ENCODE measurements around the gene ECE1.
"Not testable (repeated sequence)": the region's sequence is repeated elsewhere in the genome, so short reads cannot be mapped to it uniquely, and the experiment has no call there.

The ECE1 gene

DNA sequence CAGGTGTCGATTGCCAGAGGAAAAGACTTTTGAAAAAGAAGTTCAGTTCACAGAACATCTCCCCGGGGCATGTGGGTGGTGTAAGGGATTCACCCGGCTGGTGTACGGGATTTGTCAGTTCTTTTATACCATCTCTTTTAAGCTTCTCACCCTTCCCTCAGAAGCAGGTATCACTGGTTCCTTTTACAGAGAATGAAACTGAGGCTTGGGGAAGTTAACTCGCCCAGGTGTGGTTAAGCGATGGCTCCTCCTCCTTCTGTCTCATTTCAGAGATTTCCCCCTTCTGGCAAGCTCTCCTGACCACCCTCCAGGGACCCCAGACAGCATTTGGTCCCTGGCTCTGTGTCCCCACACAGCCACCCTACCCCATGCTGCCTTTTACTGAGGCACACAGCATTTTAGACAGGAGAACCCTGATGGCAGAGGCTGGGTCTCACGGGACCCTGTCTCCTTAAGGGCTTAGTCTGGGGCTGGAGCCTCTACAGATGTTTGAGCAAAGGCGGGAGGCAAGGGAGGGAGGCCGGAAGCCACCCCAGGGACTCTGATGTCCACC is 2.8 kb upstream of the ECE1 start:
- DNase-seq (ENCODE audit: low spot score) = peak; percentile 71

DNA sequence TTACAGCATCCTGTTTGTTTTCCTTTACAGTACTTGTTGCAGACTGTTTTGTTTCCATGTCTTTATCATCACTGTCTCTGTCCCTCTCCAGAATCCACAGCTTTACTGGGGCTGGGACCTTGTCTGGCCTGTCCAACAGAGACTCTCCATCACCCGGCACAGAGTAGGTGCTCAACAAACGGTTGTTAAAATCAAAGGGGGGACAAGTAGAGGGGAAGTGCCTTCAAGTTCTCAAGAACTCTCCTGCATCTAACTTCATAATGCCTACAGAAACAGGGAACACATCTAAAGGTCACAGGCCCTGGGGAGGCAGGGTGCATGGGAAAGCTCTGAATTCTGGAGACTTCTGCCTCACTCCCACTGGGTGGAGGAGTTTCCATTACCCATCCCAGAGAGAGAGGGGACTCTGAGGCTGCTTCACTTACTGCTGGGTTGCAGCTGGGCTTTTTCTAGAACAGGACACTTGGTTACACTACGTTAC is 2.3 kb upstream of the ECE1 start:
- DNase-seq (ENCODE audit: low spot score) = no peak

DNA sequence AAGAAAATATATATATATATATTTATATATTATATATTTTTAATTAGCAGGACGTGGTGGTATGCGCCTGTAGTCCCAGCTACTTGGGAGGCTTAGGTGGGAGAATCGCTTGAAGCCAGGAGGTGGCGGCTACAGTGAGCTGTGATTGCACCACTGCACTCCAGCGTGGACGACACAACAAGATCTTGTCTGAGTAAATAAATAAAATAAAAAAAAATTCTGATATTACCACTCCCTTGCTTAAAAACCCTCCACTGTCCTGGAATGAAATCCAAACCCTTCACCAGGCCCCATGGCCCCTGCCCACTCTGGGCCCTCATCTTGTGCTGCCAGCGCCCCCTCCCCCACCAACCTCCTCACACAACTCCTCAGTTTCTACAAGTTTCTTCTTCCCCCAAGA is 1.7 kb upstream of the ECE1 start:
- no peak for DNase-seq (ENCODE audit: low spot score)

DNA sequence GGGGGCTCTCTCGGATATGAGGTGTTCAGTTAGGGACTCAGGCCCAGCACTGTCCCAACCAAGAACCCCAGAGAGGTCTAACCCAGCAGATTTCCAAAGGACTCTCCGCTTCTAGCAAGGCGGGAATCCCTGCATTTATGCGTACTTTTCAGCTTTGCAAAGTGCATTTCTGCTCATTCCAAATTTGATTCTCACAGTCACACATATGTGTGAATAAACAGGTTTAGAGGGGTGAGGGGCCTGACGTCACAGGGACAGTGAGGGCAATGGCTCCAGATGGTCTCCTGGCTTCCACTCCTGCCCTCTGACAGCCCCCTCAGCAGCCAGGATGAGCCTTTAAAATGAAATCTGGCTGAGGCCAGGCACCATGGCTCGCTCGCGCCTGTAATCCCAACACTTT is 921 bp upstream of the ECE1 start:
- DNase-seq (ENCODE audit: low spot score) = no peak

DNA sequence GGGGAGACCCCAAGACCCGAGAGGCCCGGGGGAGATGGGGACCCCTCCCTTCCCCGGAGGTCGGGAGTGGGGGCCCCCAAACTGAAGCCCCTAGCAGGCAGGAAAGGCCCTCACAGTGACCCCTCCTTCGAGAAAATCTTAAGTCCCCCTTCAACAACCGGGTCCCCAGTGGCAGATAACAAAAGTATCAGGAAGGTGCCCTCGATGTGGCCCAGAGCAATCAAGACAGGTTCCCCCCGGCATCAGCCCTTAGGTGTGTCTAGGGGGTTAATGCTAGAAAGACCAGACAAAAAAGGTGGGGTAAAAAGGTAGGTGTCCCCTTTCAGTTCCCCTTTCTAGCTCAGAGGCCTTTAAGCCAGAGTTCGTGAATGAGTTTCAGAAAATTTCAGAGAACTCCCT is 282 bp upstream of the ECE1 start:
- DNase-seq (ENCODE audit: low spot score) = no peak

DNA sequence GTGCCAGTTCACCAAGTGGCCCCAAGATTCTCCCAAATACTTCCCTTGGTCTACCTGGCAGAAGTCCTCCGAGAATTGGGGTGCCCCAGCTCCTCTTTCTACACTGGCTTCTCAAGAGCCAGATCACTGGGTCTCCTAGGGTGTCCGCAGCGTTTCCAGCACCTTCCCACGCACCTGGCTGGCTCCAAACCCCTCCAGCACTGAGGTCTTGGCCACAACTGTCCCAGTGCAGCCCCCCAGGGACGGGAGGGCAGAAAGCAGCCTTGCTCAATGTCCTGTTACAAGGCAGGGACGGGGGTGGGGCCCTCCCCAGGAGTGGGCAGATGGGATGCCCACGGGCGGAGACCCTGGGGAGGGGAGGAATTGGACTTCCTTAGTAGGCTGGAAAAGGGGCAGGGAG is 1.1 kb downstream of the ECE1 start:
- no peak for DNase-seq (ENCODE audit: low spot score)

DNA sequence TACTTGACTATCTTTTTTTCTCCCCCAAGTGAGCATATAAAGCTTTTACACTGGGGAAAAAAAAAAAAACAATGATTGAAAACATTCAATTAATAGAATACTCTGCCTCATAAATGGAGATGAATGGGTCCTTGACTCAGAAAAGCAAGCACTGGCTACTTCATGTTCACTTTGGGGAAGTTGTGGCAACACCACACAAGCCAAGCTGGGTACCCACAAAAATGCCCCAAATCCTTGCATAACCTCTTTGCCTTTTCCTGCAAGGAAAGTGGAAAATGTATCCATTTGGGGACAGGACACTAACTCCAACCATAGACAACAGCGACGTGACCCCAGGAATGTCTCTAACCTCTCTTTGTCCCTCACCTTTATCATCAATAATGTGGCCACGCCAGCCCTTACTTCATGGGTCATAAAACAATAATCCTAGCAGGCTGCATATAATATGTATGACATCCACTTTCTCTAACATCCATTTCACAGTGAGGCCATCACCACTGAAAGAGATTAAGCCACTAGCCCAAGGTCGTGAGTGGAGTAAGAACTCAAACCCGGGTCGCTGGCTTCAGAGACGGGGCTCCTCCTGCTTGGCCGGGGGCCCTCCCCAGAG is 2.3 kb downstream of the ECE1 start:
- DNase-seq (ENCODE audit: low spot score) = no peak

DNA sequence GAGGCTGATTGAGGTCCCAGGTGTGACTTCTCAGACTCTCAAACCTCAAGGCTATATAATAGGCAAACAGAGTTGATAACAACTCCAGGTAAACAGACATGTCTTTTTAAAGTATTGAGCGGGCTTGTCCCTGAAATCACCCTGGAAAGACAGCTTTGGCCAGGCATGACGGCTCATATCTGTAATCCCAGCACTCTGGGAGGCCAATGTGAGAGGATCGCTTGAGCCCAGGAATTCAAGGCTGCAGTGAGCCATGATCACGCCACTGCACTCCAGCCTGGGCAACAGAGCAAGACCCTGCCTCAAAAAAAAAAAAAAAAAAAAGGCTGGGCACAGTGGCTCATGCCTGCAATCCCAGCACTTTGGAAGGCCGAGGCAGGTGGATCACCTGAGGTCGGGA is 4.9 kb downstream of the ECE1 start:
- not testable (repeated sequence) for DNase-seq (ENCODE audit: low spot score)

DNA sequence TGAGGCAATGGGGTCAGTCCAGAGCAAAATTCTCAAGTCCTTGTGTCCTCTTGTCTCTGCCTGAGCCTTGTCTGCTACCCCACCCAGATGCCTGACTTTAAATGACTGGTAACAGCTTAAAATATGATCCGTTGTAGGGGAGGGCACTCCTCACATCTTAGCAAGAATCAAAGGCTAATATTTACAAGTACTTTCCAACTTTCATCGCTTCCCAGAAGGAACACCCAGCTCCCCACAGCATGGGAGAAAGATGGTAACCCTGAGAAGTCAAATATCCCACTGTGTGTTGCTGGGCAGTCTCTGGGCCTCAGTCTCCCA is 5.2 kb downstream of the ECE1 start:
- no peak for DNase-seq (ENCODE audit: low spot score)

DNA sequence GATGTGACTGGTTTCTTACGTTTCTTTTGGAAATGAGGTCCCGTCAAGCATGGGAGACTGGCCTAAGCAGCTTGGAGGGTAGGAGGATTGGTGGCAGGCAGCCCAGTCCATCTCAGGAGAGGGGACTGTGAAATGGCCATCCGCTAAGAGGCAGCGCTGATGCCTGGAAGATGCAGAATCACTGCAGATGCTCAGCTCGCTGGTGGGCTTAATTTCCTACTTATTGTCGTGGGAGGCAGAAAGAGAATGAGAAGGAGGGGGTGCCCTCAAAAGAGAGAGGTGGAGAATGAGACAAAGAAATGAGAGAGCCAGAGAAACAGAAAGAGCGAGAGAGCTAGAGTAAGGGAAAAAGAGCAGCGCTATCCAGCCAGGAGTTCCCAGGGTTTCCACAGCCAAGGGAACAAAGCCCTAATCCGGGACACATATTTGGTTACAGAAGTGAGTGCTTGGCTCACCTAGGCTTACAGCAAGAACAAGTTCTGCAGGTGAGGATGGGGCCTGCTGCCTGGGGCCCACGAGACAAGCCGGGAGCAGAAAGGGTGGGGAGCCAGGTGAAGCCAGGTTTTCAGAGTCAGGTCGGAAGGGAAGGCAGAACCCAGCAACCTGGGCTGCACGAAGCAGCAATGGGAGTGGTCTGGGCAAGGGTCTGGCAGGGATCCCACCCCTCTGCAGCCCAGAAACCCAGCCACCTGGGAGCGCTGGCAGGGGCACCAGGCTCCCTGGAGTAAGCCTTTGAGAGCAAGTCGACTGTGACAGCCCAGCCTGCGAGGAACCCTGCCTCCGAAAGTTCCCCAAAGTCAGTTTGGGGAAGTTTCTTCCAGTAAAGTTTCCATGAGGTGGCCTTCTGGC is 5.8 kb downstream of the ECE1 start:
- DNase-seq (ENCODE audit: low spot score) = no peak

DNA sequence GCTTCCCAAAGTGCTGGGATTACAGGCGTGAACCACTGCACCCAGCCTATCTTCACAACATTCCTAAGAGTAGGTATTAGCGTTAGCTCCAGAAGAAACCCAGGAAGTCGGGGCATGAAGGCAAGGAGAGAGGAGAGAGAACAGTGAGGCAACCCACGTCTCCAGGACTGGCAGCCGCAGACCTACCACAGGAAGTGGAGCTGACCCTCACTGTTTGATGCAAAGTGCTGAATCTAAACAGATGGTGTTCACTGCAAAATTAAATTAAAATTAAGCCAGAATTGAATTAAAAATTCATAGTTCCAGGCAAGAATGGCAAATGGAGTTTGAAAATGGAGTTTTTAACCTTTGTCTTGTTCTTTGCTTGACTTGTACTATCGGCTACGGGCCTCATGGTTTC is 6.7 kb downstream of the ECE1 start:
- DNase-seq (ENCODE audit: low spot score) = no peak

DNA sequence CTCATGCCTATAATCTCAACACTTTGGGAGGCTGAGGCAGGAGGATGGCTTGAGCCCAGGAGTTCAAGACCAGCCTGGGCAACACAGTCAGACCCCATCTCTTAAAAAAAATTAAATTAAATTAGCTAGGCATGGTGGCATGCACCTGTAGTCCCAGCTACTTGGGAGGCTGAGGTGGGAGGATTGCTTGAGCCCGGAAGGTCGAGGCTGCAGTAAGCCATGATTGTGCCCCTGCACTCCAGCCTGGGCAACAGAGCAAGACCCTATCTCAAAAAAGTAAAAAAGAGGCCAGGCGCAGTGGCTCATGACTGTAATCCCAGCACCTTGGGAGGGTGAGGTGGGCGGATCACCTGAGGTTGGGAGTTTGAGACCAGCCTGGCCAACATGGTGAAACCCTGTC is 8.2 kb downstream of the ECE1 start:
- DNase-seq (ENCODE audit: low spot score) = not testable (repeated sequence)

DNA sequence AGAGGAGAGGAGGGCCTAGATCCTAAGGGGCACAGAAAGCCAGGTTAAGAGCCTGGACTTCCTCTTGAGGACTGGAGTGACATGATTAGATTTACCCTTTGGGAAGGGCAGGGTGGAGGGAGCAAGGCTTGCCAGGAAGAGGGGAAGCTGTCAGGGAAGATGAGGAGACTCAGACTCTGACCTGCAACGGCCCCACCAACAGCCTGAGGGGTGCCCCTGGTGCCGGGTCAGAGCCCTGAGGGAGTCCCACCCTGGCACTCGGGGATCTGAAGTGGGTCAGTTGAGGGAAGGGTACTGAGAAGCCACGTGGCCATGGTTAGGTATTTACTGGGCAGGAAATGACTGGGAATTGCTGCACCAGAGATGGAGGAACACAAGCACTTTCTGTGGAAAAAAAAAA is 9.8 kb downstream of the ECE1 start:
- no peak for DNase-seq (ENCODE audit: low spot score)

DNA sequence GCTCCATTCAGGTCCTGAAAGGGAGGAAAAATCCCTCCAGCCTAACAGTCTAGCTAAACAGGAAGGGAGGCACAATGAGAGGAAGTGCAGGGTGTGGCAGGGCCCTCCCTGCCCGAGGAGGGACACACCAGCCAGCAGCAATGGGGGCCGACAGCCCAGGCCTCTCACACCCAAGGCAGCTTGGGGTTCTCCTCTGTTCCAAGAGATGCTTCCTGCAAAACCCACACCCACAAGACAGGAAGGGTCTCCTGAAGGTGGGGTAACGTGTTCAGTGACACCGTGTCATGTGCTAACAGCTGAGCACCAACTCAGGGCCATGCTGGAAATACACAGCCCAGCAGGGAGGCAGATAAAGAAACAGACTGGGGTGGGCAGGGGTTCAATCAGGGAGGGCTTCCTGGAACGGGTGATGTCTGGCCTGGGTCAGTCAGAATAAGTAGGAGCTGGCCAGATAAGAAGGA is 10.2 kb downstream of the ECE1 start:
- DNase-seq (ENCODE audit: low spot score) = no peak

DNA sequence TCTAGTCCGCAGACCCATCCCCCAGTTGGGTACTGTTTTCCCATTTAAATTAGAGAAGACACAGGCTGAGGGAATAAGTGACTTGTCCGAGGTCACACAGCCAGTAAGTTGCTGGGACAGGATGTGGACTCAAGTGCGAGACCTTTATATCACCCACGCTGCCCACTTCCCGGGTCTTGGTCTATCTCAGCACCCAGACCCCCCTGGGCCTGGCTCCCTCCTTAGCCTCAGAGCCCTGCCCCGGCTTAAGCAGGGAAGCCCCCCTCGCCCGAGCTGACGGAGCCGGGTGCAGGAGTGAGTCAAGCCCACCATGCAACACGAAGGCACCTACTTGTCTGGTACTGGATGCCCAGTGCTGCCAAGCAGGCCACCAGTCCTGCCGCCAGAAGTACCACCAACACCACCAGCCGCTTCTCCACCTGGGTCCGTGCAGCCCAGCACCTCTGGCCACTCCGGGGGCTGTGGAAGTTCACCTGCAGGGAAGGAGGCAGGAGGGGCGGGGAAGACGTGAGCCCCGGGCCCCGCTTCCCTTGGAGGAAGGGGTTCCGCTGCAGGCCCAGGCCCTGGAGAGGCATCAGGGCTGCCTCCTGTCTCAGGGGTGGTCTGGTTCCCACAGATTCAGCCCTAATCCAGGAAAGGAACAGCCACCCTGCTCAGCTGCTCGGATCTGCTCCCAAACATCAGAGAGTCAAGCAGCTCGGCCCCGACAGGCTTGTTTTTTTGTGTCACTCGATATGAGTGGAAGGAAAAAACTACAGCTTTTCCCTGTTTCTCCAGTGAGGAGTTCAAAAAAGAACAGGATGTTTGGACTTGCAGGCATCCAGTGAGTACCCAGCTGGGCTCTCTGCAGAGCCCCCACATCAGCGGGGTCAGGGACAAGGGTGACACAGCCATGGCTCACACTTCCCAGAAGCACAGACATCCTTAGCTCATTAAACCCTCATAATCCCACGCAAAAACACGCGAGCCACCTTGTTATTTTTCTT is 11.1 kb downstream of the ECE1 start:
- no peak for DNase-seq (ENCODE audit: low spot score)

DNA sequence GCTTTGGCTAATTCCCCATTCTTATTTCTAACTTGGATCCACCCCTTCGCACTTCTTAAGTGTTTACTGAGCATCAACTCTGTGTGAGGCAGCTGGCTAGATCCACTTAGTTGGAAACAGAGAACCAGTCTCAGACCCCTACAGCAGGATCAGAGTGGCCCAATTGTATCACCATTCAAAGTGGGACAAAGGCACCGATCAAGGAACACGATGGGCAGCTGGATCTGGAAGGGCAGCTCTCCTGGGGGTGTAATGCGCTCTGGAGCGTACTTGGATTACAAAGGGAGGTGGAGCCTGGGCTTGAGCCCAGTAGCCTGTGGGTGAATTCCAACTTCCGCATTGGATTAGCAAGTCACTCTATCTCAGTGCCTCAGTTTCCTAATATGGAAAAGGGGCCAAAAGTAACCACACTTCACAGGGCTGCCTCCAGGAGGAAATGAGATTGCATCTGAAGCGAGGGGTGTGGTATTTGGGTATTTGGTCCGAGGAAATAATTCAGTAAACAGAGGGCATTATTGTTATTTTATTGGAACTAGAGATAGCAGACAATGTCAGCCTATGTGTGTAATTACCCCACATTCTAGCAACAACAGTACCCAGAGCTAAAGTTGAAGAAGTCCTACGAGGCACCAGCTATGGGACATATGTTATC is 11.9 kb downstream of the ECE1 start:
- no peak for DNase-seq (ENCODE audit: low spot score)

DNA sequence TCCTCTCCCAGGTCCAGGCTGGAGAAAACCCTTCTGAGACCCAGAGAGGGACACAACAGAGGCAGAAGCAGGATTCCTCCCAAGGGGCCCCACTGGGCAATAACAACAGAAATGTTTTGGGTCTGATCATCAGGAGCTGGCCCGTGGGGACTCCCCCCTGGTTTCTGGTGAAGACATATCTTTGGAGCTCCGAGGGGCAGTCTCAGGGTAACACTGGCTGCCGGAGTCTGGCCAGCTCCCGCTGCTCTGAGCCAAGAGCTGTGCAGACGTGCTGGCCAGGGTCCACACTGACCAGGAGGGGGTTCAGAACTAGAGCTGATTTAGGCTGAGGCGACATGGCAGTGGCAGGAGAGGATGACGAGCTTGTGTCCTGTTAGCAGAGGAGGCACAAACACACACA is 13.1 kb downstream of the ECE1 start:
- no peak for DNase-seq (ENCODE audit: low spot score)

DNA sequence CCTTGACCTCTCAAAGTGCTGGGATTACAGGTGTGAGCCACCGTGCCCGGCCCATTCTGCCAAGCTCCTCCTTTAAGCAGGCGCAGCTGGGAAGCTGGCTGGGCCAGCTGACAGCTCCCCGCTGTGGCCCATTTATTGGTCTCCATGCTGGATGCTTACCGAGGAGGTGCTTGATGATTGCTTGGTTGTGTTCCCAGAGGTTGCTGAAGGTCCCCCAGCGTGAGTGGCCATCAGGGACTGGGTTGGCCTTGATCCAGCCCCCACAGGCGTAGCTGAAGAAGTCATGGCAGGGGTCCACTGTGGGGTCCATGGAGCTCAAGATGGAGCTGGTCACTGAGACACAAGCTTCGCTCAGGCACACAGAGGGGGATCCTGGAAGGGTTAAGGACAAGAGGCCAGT is 17.7 kb downstream of the ECE1 start:
- DNase-seq (ENCODE audit: low spot score) = no peak

DNA sequence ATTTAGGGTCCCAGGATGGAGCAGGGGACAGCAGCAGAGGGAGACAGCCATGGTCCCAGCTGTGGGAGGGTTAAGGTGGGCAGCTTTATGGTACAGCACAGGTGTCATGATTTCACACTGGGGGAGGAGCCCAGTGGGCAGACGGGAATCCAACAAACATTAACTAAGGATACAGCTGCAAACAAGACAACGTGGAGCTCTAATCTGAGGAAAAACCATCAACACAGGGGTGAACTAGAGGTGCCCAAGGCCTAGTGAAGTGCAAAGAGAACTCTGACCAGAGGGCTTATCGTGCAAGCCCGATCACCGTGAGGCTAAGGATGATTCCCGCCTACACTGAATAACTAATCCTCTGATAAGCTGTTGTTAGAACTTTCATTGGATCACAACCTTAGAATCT is 18.7 kb downstream of the ECE1 start:
- DNase-seq (ENCODE audit: low spot score) = no peak

DNA sequence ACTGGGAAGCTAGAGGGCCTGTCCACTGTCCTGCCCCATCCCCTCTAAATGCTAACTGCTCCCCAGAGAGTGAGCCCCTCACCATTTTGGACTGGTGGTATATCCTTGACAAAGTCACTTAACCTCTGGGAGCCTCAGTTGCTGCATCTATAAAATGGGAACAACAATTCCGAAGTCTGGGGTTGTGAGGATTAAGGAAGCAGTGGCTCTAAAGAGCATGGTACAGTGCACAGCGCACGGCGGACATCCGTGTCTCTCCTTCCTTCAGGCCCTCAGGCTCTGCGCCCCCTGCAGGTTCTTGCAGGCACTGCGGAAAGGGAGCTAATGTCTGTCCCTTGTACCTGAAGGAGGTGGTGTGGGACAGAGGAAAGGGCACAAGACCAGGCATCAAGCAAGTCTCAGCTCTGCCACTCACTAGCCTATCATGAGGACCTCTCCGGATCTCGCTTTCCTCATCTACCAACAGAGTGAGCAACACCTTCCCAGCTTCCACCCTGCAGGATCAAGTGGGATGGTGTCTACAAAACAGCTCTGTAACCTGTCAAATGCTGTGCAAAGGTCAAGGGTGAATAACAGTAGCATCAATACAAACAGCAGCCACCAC is 20.1 kb downstream of the ECE1 start:
- DNase-seq (ENCODE audit: low spot score) = peak; percentile 85

DNA sequence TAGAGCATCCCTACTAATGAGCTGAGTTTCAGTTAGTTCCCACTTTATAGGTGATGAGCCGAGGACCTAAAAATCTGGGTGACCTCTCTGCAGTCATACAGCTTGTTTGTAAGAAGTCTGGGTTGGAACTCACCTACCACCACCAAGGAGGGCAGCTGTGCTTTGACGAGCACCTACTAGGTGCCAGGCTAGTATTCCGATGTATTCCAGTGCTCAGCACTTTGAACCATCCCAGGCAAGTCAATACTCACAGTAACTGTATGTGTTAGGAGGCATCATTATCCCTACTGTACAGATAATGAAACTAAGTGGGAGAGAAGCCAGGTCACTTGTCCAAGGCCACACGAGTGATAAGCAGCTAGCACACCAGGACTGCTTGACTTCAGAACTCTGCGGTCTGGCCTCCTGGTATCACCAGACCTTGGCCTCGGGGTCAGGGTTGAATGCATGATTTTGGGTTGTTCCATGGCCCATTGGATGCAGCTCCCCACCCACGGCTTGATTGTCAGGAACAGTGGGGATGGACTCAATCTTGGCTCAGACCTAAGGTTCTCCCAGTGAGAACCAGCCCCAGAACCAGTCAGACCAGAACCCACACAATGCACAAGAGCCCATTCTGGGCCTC is 20.7 kb downstream of the ECE1 start:
- no peak for DNase-seq (ENCODE audit: low spot score)

Measured in activated CD4-positive, alpha-beta T cell treated with anti-CD3 and anti-CD28 coated beads, Interleukin-2, Interleukin-4, amounts not matched to agents 100 ng/mL and 50 ng/mL, durations not matched to agents 16 hours and 8 hours (primary cell).